Memory B cell (primary cell): ENCODE measurements around the gene ERBB4.

Experiments
- ATAC-seq: fragments of 150-1000 bp; cut with Tn5 transposase; 2 replicates; pipeline ENCODE4 v1.10.0; 2021; ENCODE audit warnings: low read depth, mild to moderate bottlenecking, moderate library complexity
- DNase-seq, 2 donors: peaks; one replicate each; pipeline ENCODE4 v3.0.0; 2022; ENCODE audit warnings: low spot score in 2 of 2
- H3K27ac Mint-ChIP-seq: one replicate; pipeline ENCODE4 v1.8.0; 2022; ENCODE audit warnings: mild to moderate bottlenecking, moderate library complexity, mixed read lengths
- H3K27me3 Mint-ChIP-seq: one replicate; pipeline ENCODE4 v1.8.0; 2022; ENCODE audit warnings: mixed read lengths
- H3K36me3 Mint-ChIP-seq: one replicate; pipeline ENCODE4 v1.8.0; 2022; ENCODE audit warnings: mild to moderate bottlenecking, mixed read lengths
- H3K4me1 Mint-ChIP-seq: one replicate; pipeline ENCODE4 v1.8.0; 2022; ENCODE audit warnings: mixed read lengths
- H3K4me3 Mint-ChIP-seq: one replicate; pipeline ENCODE4 v1.8.0; 2022; ENCODE audit warnings: mild to moderate bottlenecking, moderate library complexity, mixed read lengths
- H3K9me3 Mint-ChIP-seq: one replicate; pipeline ENCODE4 v1.8.0; 2022; ENCODE audit warnings: mixed read lengths

Gene ERBB4

GRCh38 chr2:212538305-212539071, at the start of gene ERBB4:
Gene ERBB4 (minus strand): TSS chr2:212538802. CDS start chr2:212538530, 272 bp downstream.
- no peak for ATAC-seq
- Mint-ChIP-seq H3K27ac (no peak within 1 kb of the TSS), H3K27me3 (peaks cover 8% of the 10 kb centered on the region), H3K4me3 (peak within 1 kb of the TSS; percentile 51), H3K36me3 (no peaks in the 10 kb centered on the region), H3K4me1 (peaks cover 4% of the 10 kb centered on the region), H3K9me3 (peaks cover 1% of the 10 kb centered on the region)
- no peak for DNase-seq

- no peak for ATAC-seq
- H3K4me1 Mint-ChIP-seq: no peaks in the 10 kb centered on the region
- no peak for DNase-seq
- no peaks in the 10 kb centered on the region for H3K27me3 Mint-ChIP-seq
- no peak overlapping the region for H3K27ac Mint-ChIP-seq
- H3K36me3 Mint-ChIP-seq: no peaks in the 10 kb centered on the region
- H3K4me3 Mint-ChIP-seq: no peak overlapping the region
- peaks cover 2% of the 10 kb centered on the region for H3K9me3 Mint-ChIP-seq
These were observed 41.5 kb upstream of the ERBB4 start for GRCh38 chr2:212580117-212580516.

DNA sequence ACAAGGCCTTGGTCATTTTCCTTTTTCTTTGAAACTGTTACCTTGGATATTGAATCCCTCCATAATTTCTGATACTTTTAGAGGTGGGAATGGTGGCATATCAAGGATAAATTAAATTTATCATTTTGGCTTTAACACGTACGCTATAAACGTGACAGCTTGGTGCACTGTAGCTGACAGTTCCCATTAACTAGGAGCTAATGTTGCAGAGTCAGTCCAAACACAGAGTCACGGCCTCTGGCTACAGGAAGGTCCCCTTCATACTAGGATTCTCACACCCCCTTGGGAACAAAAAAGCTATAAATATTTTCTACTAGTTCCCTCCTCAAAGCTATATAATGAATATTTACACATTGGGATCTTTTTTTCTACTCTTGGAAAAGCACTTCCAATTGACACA, 17.7 kb upstream of the ERBB4 start:
- no peak overlapping the region for H3K4me3 Mint-ChIP-seq
- no peak for DNase-seq
- no peaks in the 10 kb centered on the region for H3K4me1 Mint-ChIP-seq
- H3K9me3 Mint-ChIP-seq: no peaks in the 10 kb centered on the region
- no peak overlapping the region for H3K27ac Mint-ChIP-seq
- H3K36me3 Mint-ChIP-seq: no peaks in the 10 kb centered on the region
- H3K27me3 Mint-ChIP-seq: no peaks in the 10 kb centered on the region
- ATAC-seq: no peak

DNA sequence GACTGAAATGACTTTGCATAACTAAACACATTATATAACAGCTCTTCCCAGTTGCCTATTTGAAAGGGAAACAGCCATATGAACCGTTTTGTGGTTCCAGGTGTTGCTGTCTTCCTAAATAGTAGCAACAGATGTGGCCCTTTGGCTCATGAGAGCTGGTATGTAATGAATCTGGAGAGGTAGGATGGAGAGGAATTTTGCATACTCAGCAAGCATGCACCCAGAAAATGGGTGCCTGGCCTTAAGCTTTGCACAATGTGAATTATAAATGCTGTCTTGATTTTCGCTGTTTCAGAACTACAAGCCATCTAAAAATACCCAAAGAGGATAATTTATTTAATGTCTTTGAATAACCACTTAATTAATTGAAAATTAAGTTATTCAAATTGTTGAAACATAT, 15.6 kb upstream of the ERBB4 start:
- H3K9me3 Mint-ChIP-seq: no peaks in the 10 kb centered on the region
- no peak overlapping the region for H3K27ac Mint-ChIP-seq
- no peaks in the 10 kb centered on the region for H3K4me1 Mint-ChIP-seq
- ATAC-seq: no peak
- no peaks in the 10 kb centered on the region for H3K27me3 Mint-ChIP-seq
- no peaks in the 10 kb centered on the region for H3K36me3 Mint-ChIP-seq
- H3K4me3 Mint-ChIP-seq: no peak overlapping the region
- no peak for DNase-seq

GRCh38 chr2:212549941-212550340, 11.3 kb upstream of the ERBB4 start:
- Mint-ChIP-seq H3K4me3 (no peak overlapping the region), H3K4me1 (no peaks in the 10 kb centered on the region), H3K27me3 (no peaks in the 10 kb centered on the region), H3K9me3 (no peaks in the 10 kb centered on the region), H3K36me3 (no peaks in the 10 kb centered on the region), H3K27ac (no peak overlapping the region)
- ATAC-seq (no peak), DNase-seq (no peak)

DNA sequence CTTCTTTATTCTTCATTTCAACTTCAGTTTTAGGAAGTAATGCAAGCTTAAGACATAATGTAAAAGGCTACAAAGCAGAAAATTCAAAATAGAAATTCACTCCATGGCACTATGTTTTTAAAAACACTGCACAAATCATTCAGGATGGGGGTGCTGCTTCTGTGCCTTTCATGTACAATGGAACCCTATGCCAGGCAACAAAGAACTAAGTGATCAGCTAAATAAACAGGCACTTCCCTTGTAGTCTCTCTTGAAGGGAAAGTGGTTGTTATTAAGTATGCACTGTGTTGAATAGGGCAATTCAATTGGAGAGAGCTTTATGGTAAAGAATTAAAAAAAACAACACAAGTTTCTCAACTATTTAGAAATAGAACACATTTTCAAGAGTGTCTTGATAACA, 10.9 kb upstream of the ERBB4 start:
- Mint-ChIP-seq H3K36me3 (no peaks in the 10 kb centered on the region), H3K4me1 (no peaks in the 10 kb centered on the region), H3K9me3 (no peaks in the 10 kb centered on the region), H3K27ac (no peak overlapping the region), H3K27me3 (no peaks in the 10 kb centered on the region), H3K4me3 (no peak overlapping the region)
- DNase-seq (no peak), ATAC-seq (no peak)

DNA sequence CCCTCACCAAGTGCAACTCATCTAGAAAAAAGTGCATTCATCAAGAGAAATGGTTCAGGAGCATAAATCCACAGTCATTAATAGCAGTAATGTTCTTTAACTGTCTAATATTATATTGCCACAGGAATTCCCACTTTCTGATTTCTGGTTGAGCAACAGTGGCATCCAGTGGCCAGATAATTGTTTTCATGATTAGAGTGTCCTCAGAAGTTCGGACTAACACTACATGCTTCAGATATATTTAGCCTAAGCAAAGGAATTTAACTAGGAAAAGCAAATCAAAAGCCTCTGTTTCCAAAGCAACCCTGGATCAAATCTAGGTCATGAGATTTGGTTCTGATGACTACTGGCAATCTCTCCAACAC, 9.8 kb upstream of the ERBB4 start:
- ATAC-seq: no peak
- H3K27ac Mint-ChIP-seq: no peak overlapping the region
- H3K9me3 Mint-ChIP-seq: no peaks in the 10 kb centered on the region
- no peaks in the 10 kb centered on the region for H3K27me3 Mint-ChIP-seq
- no peaks in the 10 kb centered on the region for H3K4me1 Mint-ChIP-seq
- no peak overlapping the region for H3K4me3 Mint-ChIP-seq
- H3K36me3 Mint-ChIP-seq: no peaks in the 10 kb centered on the region
- DNase-seq: no peak

DNA sequence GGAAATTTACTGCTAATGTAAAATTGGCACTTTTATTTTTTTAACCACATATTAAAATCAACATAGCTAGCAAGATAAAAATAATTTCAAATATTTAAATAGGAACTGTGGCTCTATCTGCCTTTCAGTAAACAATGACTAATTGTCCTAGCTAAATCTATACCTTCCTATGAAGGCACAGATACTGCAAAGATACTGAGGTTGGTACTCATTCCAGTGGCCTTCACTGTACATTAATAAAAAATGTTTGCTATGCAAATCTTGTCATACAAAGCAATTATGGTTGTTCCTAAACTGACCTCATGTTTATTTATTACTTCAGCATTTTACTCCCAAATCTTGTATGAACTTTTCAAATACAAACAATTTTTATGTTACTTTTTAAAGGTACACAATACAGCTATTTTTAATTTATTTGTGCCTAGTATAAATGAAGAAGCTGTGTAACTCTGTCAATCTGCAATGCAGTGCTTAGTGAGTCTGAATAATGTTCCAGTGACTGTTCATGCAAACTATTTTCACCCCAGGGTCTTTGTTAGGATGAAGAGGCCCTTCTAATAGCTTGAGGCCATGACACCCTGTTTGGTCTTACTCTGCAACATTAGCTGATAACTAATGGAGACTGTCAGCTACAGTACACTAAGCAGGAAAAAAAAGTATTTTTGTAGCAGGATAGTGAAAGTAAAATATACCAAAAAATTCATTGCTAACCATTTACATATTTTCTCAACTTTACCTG, 9.3 kb upstream of the ERBB4 start:
- Mint-ChIP-seq H3K27me3 (no peaks in the 10 kb centered on the region), H3K27ac (no peak overlapping the region), H3K4me3 (no peak overlapping the region), H3K9me3 (no peaks in the 10 kb centered on the region), H3K4me1 (no peaks in the 10 kb centered on the region), H3K36me3 (no peaks in the 10 kb centered on the region)
- DNase-seq (no peak), ATAC-seq (no peak)

DNA sequence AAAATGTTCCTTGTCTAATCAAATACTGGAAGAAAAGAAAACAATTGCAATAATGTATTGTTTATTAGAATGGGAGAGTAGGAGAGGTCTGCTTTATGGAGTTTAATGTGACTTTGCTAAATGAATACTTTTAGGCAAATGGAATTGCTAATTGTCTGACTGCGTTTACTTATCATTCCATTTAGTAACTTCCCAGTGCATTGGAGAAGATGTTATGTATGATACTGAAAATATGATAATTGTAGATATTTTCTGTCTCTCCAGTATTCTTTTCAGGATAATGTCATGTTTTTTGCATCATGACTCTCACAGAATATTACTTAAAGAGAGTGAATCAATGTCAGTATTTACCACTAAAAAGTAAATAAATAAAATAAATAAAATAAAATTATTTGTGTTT, 8.1 kb upstream of the ERBB4 start:
- ATAC-seq: no peak
- H3K9me3 Mint-ChIP-seq: no peaks in the 10 kb centered on the region
- H3K27ac Mint-ChIP-seq: no peak overlapping the region
- no peaks in the 10 kb centered on the region for H3K36me3 Mint-ChIP-seq
- H3K27me3 Mint-ChIP-seq: no peaks in the 10 kb centered on the region
- no peak overlapping the region for H3K4me3 Mint-ChIP-seq
- no peak for DNase-seq
- no peaks in the 10 kb centered on the region for H3K4me1 Mint-ChIP-seq

DNA sequence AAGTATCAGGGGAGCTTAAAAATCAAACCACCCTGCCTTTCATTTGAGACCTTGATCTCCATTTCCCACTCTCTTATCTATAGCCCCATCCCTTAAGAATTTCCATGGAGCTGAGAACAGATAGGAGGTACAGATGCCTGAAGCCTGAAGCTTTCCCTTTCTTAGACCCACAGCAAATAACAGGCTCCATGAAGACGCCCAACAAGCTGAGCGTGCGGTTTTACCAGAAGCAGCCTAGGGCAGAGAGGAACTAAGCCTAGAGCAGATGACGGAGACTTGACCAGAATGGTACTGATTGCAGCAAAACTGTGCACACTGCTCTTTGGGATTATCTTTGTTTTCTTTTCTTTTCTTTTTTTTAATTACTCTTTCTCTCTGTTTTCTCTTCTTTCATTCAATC, 1.7 kb upstream of the ERBB4 start:
- H3K9me3 Mint-ChIP-seq: peaks cover 1% of the 10 kb centered on the region
- peaks cover 4% of the 10 kb centered on the region for H3K4me1 Mint-ChIP-seq
- DNase-seq (no peak), ATAC-seq (no peak)
- no peak overlapping the region for H3K27ac Mint-ChIP-seq
- no peaks in the 10 kb centered on the region for H3K36me3 Mint-ChIP-seq
- peaks cover 8% of the 10 kb centered on the region for H3K27me3 Mint-ChIP-seq
- H3K4me3 Mint-ChIP-seq: no peak overlapping the region

DNA sequence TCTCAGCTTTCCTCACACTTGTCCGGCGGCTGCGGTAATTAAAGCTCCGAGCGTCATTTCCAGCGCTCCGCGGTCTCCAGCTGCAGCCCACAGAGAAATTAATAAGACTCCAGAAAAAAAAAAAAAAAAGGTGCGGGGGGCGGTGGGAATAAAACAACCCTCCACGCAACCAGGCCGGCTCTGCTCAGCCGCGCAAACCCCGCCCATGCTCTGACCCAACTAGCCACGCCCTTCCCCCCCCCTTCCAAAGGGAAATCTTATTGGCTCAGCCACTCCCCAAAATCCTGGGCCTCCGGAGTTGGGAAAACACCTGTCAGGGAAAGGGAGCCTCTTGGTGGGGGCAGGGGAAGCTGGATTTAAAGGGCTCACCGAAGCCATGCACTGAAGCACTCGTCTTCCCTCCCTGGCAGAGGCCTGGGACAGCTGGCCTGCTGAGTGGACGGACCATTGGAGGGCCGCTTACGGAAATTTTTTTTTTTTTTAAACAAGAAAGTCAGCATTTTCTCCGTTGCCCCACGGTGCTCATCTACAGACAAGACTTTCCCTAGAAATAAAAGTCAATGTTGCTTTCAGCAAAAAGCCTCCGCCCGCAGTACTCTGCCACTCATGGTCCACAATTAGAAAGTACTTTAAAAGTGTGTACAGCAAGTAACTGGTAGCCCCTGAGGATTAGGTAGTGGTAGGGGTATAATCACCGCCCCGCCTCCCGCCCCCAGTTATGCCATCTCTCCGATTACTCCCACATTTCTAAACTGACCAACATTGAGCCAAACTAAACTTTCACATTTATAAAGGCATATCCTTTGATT, 674 bp upstream of the ERBB4 start:
- DNase-seq: no peak
- ATAC-seq: no peak
- H3K36me3 Mint-ChIP-seq: no peaks in the 10 kb centered on the region
- peaks cover 8% of the 10 kb centered on the region for H3K27me3 Mint-ChIP-seq
- peaks cover 1% of the 10 kb centered on the region for H3K9me3 Mint-ChIP-seq
- peak overlapping the region; percentile 51 for H3K4me3 Mint-ChIP-seq
- H3K4me1 Mint-ChIP-seq: peaks cover 4% of the 10 kb centered on the region
- H3K27ac Mint-ChIP-seq: no peak overlapping the region

- ATAC-seq: no peak
- Mint-ChIP-seq H3K4me1 (peaks cover 4% of the 10 kb centered on the region), H3K4me3 (peak overlapping the region; percentile 24)
These were observed 787 bp downstream of the ERBB4 start for GRCh38 chr2:212537726-212538304.

GRCh38 chr2:212536817-212537725, 1.5 kb downstream of the ERBB4 start:
- no peak for DNase-seq
- Mint-ChIP-seq H3K4me1 (peaks cover 4% of the 10 kb centered on the region), H3K27me3 (peaks cover 8% of the 10 kb centered on the region), H3K9me3 (peaks cover 1% of the 10 kb centered on the region), H3K27ac (no peak overlapping the region), H3K4me3 (peak overlapping the region; percentile 24), H3K36me3 (no peaks in the 10 kb centered on the region)
- no peak for ATAC-seq

More at GRCh38 chr2:212537726-212538304, 787 bp downstream of the ERBB4 start:
- no peaks in the 10 kb centered on the region for H3K36me3 Mint-ChIP-seq
- no peak for DNase-seq
- H3K27ac Mint-ChIP-seq: no peak overlapping the region
- peaks cover 8% of the 10 kb centered on the region for H3K27me3 Mint-ChIP-seq
- peaks cover 1% of the 10 kb centered on the region for H3K9me3 Mint-ChIP-seq
